ENCODE results near the gene YY1AP1. TPM values are rescaled to one million over a fixed set of nuclear protein-coding genes. Genes with fewer than 3 reads are reported as not detected.
"Not testable (repeated sequence)": the region's sequence is repeated elsewhere in the genome, so short reads cannot be mapped to it uniquely, and the experiment has no call there.

YY1AP1 gene
- total RNA-seq, 1 experiment from 2014 or later: 37.6 TPM

DNA sequence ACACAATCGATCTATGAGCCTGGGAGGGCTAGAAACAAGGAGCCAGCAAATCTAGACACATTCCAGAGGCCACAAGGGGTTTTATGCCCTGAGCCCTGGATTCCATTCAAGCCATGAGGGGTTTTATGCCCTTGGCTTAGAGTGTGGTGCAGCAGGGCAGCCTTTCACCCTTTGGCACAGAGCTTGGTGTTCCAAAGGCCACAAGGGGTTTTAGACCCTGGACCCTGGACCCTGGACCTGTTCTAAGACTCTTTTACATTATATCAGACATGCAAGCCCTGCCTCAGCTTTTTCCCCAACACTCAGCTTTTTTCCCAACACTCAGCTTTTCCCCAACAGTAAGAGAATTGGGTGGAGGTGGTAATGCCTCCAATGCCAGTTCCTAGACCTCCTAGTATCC lies 65.2 kb downstream of the YY1AP1 start:
- DNase-seq (no peak), ATAC-seq (no peak)
- Histone ChIP-seq H3K9me3 (ENCODE audit: low read length) (no peaks in the 10 kb centered on the region), H3K9ac (ENCODE audit: low read length) (no peak overlapping the region), H3K27ac (ENCODE audit: low read length) (no peak overlapping the region), H3F3A (ENCODE audit: low read length, unreplicated experiment) (no peaks in the 10 kb centered on the region), H3K27me3 (ENCODE audit: low read length) (no peaks in the 10 kb centered on the region), H3K4me3 (ENCODE audit: low read length) (no peak overlapping the region), H3K36me3 (ENCODE audit: low read depth, low read length) (no peaks in the 10 kb centered on the region), H3K9me2 (replicated peaks; ENCODE audit: low read length) (no peaks in the 10 kb centered on the region), H4K20me1 (ENCODE audit: low read length) (no peaks in the 10 kb centered on the region), H2AFZ (ENCODE audit: low read length) (no peak overlapping the region), H3K4me2 (ENCODE audit: low read length) (no peak overlapping the region), H3K4me1 (ENCODE audit: insufficient read depth, low read length) (no peaks in the 10 kb centered on the region), H3K79me2 (ENCODE audit: low read length) (no peaks in the 10 kb centered on the region)
- CTCF ChIA-PET: no interaction called here
- TF ChIP-seq, protein P1, sequence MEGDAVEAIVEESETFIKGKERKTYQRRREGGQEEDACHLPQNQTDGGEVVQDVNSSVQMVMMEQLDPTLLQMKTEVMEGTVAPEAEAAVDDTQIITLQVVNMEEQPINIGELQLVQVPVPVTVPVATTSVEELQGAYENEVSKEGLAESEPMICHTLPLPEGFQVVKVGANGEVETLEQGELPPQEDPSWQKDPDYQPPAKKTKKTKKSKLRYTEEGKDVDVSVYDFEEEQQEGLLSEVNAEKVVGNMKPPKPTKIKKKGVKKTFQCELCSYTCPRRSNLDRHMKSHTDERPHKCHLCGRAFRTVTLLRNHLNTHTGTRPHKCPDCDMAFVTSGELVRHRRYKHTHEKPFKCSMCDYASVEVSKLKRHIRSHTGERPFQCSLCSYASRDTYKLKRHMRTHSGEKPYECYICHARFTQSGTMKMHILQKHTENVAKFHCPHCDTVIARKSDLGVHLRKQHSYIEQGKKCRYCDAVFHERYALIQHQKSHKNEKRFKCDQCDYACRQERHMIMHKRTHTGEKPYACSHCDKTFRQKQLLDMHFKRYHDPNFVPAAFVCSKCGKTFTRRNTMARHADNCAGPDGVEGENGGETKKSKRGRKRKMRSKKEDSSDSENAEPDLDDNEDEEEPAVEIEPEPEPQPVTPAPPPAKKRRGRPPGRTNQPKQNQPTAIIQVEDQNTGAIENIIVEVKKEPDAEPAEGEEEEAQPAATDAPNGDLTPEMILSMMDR (conservative IDR thresholded peaks at IDR 0.05; ENCODE audit: low read depth, low read length): no peak
- TF ChIP-seq EZH2 (IDR thresholded peaks at IDR 0.05; ENCODE audit: low read length, unreplicated experiment) (no peak), EZH2phosphoT487 (IDR thresholded peaks at IDR 0.05; ENCODE audit: borderline replicate concordance, low read length) (no peak)
- POLR2A ChIA-PET (ENCODE audit: unreplicated experiment): no interaction called here
- BruUV-seq (replicated peaks): no TSS peak
- intact Hi-C loops (cut with micrococcal nuclease): no loop called here

DNA sequence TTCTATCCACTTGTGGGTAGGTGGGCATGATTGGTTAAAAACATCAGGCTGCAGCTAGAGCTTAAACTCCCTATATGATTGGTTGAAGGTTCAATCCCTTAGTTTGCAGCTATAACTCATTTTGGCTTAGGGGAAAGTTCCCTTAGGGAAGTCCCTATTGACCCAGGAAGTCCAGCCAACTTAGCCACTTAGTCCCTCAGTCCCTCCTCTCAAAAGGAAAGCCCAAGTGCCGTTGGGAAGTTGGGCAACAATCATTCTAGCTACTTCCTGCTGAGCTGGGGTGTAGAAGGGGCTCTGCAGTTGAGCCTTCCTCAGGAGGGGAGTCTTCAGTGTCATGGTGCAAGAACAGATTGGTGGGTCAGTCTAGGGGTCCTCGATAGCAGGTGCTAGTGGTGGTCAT lies 66.4 kb downstream of the YY1AP1 start:
- Histone ChIP-seq H3K4me1 (ENCODE audit: insufficient read depth, low read length) (no peaks in the 10 kb centered on the region), H3K9ac (ENCODE audit: low read length) (no peak overlapping the region), H3K9me3 (ENCODE audit: low read length) (no peaks in the 10 kb centered on the region), H3K9me2 (replicated peaks; ENCODE audit: low read length) (no peaks in the 10 kb centered on the region), H3K4me3 (ENCODE audit: low read length) (no peak overlapping the region), H3K36me3 (ENCODE audit: low read depth, low read length) (no peaks in the 10 kb centered on the region), H4K20me1 (ENCODE audit: low read length) (no peaks in the 10 kb centered on the region), H3K4me2 (ENCODE audit: low read length) (no peak overlapping the region), H3K27me3 (ENCODE audit: low read length) (no peaks in the 10 kb centered on the region), H3F3A (ENCODE audit: low read length, unreplicated experiment) (no peaks in the 10 kb centered on the region), H3K27ac (ENCODE audit: low read length) (no peak overlapping the region), H3K79me2 (ENCODE audit: low read length) (no peaks in the 10 kb centered on the region), H2AFZ (ENCODE audit: low read length) (no peak overlapping the region)
- DNase-seq (no peak), ATAC-seq (no peak)
- ChIA-PET POLR2A (ENCODE audit: unreplicated experiment) (no interaction called here), CTCF (no interaction called here)
- intact Hi-C loops (cut with micrococcal nuclease): no loop called here
- no TSS peak for BruUV-seq (replicated peaks)
- TF ChIP-seq, protein P1 (conservative IDR thresholded peaks at IDR 0.05; ENCODE audit: low read depth, low read length): no peak
- TF ChIP-seq EZH2 (IDR thresholded peaks at IDR 0.05; ENCODE audit: low read length, unreplicated experiment) (no peak), EZH2phosphoT487 (IDR thresholded peaks at IDR 0.05; ENCODE audit: borderline replicate concordance, low read length) (no peak)

DNA sequence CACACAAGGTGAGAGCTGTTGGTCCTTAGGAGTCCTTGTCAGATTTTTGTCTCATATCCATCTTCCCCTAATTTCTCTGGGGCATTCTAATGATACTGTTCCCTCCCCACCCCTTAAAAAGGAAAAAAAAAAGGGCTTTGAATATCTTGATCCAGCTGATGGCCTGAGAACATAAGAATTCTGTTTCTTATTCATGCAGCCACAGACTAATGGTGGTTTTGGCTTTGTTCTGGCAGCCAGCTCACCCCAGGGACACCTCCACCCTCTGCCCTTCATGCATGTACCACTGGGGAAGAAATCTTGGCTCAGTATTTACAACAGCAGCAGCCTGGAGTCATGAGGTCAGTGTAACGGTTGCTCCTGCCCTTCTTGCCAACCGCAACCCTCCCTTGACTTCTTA lies 75.3 kb downstream of the YY1AP1 start:
- H3K4me3 ChIP-seq (ENCODE audit: low read length); H3K9ac ChIP-seq (ENCODE audit: low read length); CTCF ChIA-PET; H2AFZ ChIP-seq (ENCODE audit: low read length); intact Hi-C loops (cut with micrococcal nuclease); H3K27me3 ChIP-seq (ENCODE audit: low read length); H3K79me2 ChIP-seq (ENCODE audit: low read length); H3K27ac ChIP-seq (ENCODE audit: low read length); H3K9me3 ChIP-seq (ENCODE audit: low read length); DNase-seq; H3K4me2 ChIP-seq (ENCODE audit: low read length); H4K20me1 ChIP-seq (ENCODE audit: low read length); H3F3A ChIP-seq (ENCODE audit: low read length, unreplicated experiment); ATAC-seq; POLR2A ChIA-PET (ENCODE audit: unreplicated experiment); H3K9me2 ChIP-seq (replicated peaks; ENCODE audit: low read length); BruUV-seq (replicated peaks); H3K4me1 ChIP-seq (ENCODE audit: insufficient read depth, low read length): not testable (repeated sequence)
- peaks cover 16% of the 10 kb centered on the region for H3K36me3 ChIP-seq (ENCODE audit: low read depth, low read length)

DNA sequence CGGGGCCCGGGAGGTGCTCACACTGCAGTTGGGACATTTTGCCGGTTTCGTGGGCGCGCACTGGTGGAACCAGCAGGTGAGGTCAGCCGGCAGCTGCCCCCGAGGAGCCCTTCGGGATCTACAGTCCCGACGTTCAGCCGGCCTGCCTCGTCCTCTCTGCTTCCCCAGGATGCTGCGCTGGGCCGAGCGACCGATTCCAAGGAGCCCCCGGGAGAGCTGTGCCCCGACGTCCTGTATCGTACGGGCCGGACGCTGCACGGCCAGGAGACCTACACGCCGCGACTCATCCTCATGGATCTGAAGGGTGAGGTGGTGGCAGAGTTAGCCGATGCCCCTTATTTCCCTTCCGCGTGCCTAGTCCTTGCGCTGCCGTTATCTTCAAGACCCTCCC lies 78.3 kb downstream of the YY1AP1 start:
- H3K9me3 ChIP-seq (ENCODE audit: low read length); H4K20me1 ChIP-seq (ENCODE audit: low read length); H3K79me2 ChIP-seq (ENCODE audit: low read length); H3K27ac ChIP-seq (ENCODE audit: low read length); DNase-seq; BruUV-seq (replicated peaks); H3K9me2 ChIP-seq (replicated peaks; ENCODE audit: low read length); CTCF ChIA-PET; H3K27me3 ChIP-seq (ENCODE audit: low read length); H3K4me1 ChIP-seq (ENCODE audit: insufficient read depth, low read length); intact Hi-C loops (cut with micrococcal nuclease); POLR2A ChIA-PET (ENCODE audit: unreplicated experiment); H2AFZ ChIP-seq (ENCODE audit: low read length); H3F3A ChIP-seq (ENCODE audit: low read length, unreplicated experiment): not testable (repeated sequence)
- peaks cover 16% of the 10 kb centered on the region for H3K36me3 ChIP-seq (ENCODE audit: low read depth, low read length)
- ATAC-seq: peak; percentile 37
- H3K4me3 ChIP-seq (ENCODE audit: low read length): peak overlapping the region; percentile 70
- peak overlapping the region; percentile 70 for H3K4me2 ChIP-seq (ENCODE audit: low read length)
- H3K9ac ChIP-seq (ENCODE audit: low read length): peak overlapping the region; percentile 87

All from PC-3 (cell line).